Measurements from ENCODE around the gene BBS7.

The BBS7 gene

GRCh38 chr4:121869841-121870822, at the start of gene BBS7:
BBS7 (minus strand) TSS chr4:121870474; CDS start chr4:121870313, 161 bp downstream.
- H3K27me3 ChIP-seq (ENCODE audit: control insufficient read depth in 1 of 2, insufficient read depth in 2 of 2, low read length in 2 of 2) = no peaks in the 10 kb centered on the region
- peak within 1 kb of the TSS; percentile 88 for H3K27ac ChIP-seq (ENCODE audit: low read length)
- H3K36me3 ChIP-seq (ENCODE audit: control insufficient read depth in 2 of 2, insufficient read depth in 2 of 2, low read length in 2 of 2) = no peaks in the 10 kb centered on the region

GRCh38 chr4:121913667-121914066, 43.4 kb upstream of the BBS7 start:
- no peak overlapping the region for H3K9ac ChIP-seq (ENCODE audit: low read length in 2 of 2)
- no peaks in the 10 kb centered on the region for H3K27me3 ChIP-seq (ENCODE audit: control insufficient read depth in 1 of 2, insufficient read depth in 2 of 2, low read length in 2 of 2)
- H3K27ac ChIP-seq (ENCODE audit: low read length) = no peak overlapping the region
- H3K9me3 ChIP-seq (ENCODE audit: control insufficient read depth in 2 of 2, low read length in 2 of 2) = no peaks in the 10 kb centered on the region
- no peak overlapping the region for H3K4me3 ChIP-seq (ENCODE audit: low read length in 2 of 2)
- no peaks in the 10 kb centered on the region for H3K4me1 ChIP-seq (ENCODE audit: control insufficient read depth, insufficient read depth, low read length)
- H3K36me3 ChIP-seq (ENCODE audit: control insufficient read depth in 2 of 2, insufficient read depth in 2 of 2, low read length in 2 of 2) = no peaks in the 10 kb centered on the region

More at GRCh38 chr4:121869841-121870822, at the start of gene BBS7:
- Histone ChIP-seq H3K9me3 (ENCODE audit: control insufficient read depth in 2 of 2, low read length in 2 of 2) (no peaks in the 10 kb centered on the region), H3K4me3 (ENCODE audit: low read length in 2 of 2) (peak within 1 kb of the TSS; percentile 79 to 92), H3K9ac (ENCODE audit: low read length in 2 of 2) (peak within 1 kb of the TSS; percentile 86 to 91), H3K4me1 (ENCODE audit: control insufficient read depth, insufficient read depth, low read length) (peaks cover 4% of the 10 kb centered on the region)

GRCh38 chr4:121908346-121908745, 38.1 kb upstream of the BBS7 start:
- no peaks in the 10 kb centered on the region for H3K27me3 ChIP-seq (ENCODE audit: control insufficient read depth in 1 of 2, insufficient read depth in 2 of 2, low read length in 2 of 2)
- H3K9ac ChIP-seq (ENCODE audit: low read length in 2 of 2) = no peak overlapping the region
- H3K4me1 ChIP-seq (ENCODE audit: control insufficient read depth, insufficient read depth, low read length) = no peaks in the 10 kb centered on the region
- no peaks in the 10 kb centered on the region for H3K9me3 ChIP-seq (ENCODE audit: control insufficient read depth in 2 of 2, low read length in 2 of 2)
- no peaks in the 10 kb centered on the region for H3K36me3 ChIP-seq (ENCODE audit: control insufficient read depth in 2 of 2, insufficient read depth in 2 of 2, low read length in 2 of 2)
- no peak overlapping the region for H3K4me3 ChIP-seq (ENCODE audit: low read length in 2 of 2)
- H3K27ac ChIP-seq (ENCODE audit: low read length) = no peak overlapping the region

GRCh38 chr4:121900132-121900983, 30.1 kb upstream of the BBS7 start:
- Histone ChIP-seq H3K9me3 (ENCODE audit: control insufficient read depth in 2 of 2, low read length in 2 of 2) (no peaks in the 10 kb centered on the region), H3K9ac (ENCODE audit: low read length in 2 of 2) (no peak overlapping the region), H3K36me3 (ENCODE audit: control insufficient read depth in 2 of 2, insufficient read depth in 2 of 2, low read length in 2 of 2) (no peaks in the 10 kb centered on the region), H3K4me3 (ENCODE audit: low read length in 2 of 2) (no peak overlapping the region), H3K27ac (ENCODE audit: low read length) (no peak overlapping the region), H3K27me3 (ENCODE audit: control insufficient read depth in 1 of 2, insufficient read depth in 2 of 2, low read length in 2 of 2) (no peaks in the 10 kb centered on the region), H3K4me1 (ENCODE audit: control insufficient read depth, insufficient read depth, low read length) (no peaks in the 10 kb centered on the region)

DNA sequence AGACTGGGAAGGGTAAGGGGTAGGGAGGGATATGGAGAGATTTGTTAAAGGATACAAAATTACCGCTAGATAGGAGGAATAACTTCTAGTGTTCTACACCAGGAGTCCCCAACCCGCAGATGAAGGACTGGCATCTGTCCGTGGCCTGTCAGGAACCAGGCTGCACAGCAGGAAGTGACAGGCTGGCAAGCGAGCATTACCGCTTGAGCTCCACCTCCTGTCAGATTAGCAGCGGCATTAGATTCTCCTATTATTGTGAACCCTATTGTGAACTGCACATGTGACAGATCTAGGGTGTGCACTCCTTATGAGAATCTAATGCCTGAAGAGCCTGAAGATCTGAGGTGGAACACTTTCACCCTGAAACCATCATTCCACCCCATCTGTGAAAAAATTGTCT, 27.9 kb upstream of the BBS7 start:
- Histone ChIP-seq H3K36me3 (ENCODE audit: control insufficient read depth in 2 of 2, insufficient read depth in 2 of 2, low read length in 2 of 2) (no peaks in the 10 kb centered on the region), H3K9ac (ENCODE audit: low read length in 2 of 2) (no peak overlapping the region)

GRCh38 chr4:121888134-121888533, 17.9 kb upstream of the BBS7 start:
- Histone ChIP-seq H3K27ac (ENCODE audit: low read length) (no peak overlapping the region), H3K36me3 (ENCODE audit: control insufficient read depth in 2 of 2, insufficient read depth in 2 of 2, low read length in 2 of 2) (no peaks in the 10 kb centered on the region), H3K4me1 (ENCODE audit: control insufficient read depth, insufficient read depth, low read length) (no peaks in the 10 kb centered on the region), H3K27me3 (ENCODE audit: control insufficient read depth in 1 of 2, insufficient read depth in 2 of 2, low read length in 2 of 2) (no peaks in the 10 kb centered on the region), H3K4me3 (ENCODE audit: low read length in 2 of 2) (no peak overlapping the region), H3K9me3 (ENCODE audit: control insufficient read depth in 2 of 2, low read length in 2 of 2) (no peaks in the 10 kb centered on the region), H3K9ac (ENCODE audit: low read length in 2 of 2) (no peak overlapping the region)

More for the DNA sequence above, 27.9 kb upstream of the BBS7 start:
- H3K4me1 ChIP-seq (ENCODE audit: control insufficient read depth, insufficient read depth, low read length) = no peaks in the 10 kb centered on the region
- H3K27me3 ChIP-seq (ENCODE audit: control insufficient read depth in 1 of 2, insufficient read depth in 2 of 2, low read length in 2 of 2) = no peaks in the 10 kb centered on the region
- H3K9me3 ChIP-seq (ENCODE audit: control insufficient read depth in 2 of 2, low read length in 2 of 2) = no peaks in the 10 kb centered on the region
- H3K4me3 ChIP-seq (ENCODE audit: low read length in 2 of 2) = no peak overlapping the region
- no peak overlapping the region for H3K27ac ChIP-seq (ENCODE audit: low read length)

- H3K27me3 ChIP-seq (ENCODE audit: control insufficient read depth in 1 of 2, insufficient read depth in 2 of 2, low read length in 2 of 2) = no peaks in the 10 kb centered on the region
- H3K4me1 ChIP-seq (ENCODE audit: control insufficient read depth, insufficient read depth, low read length) = no peaks in the 10 kb centered on the region
- H3K9ac ChIP-seq (ENCODE audit: low read length in 2 of 2) = no peak overlapping the region
- no peaks in the 10 kb centered on the region for H3K36me3 ChIP-seq (ENCODE audit: control insufficient read depth in 2 of 2, insufficient read depth in 2 of 2, low read length in 2 of 2)
- H3K9me3 ChIP-seq (ENCODE audit: control insufficient read depth in 2 of 2, low read length in 2 of 2) = no peaks in the 10 kb centered on the region
- no peak overlapping the region for H3K4me3 ChIP-seq (ENCODE audit: low read length in 2 of 2)
- H3K27ac ChIP-seq (ENCODE audit: low read length) = no peak overlapping the region
Measured at GRCh38 chr4:121885115-121885514, 14.8 kb upstream of the BBS7 start.

- Histone ChIP-seq H3K4me3 (ENCODE audit: low read length in 2 of 2) (no peak overlapping the region), H3K27ac (ENCODE audit: low read length) (no peak overlapping the region), H3K36me3 (ENCODE audit: control insufficient read depth in 2 of 2, insufficient read depth in 2 of 2, low read length in 2 of 2) (no peaks in the 10 kb centered on the region), H3K9me3 (ENCODE audit: control insufficient read depth in 2 of 2, low read length in 2 of 2) (no peaks in the 10 kb centered on the region), H3K27me3 (ENCODE audit: control insufficient read depth in 1 of 2, insufficient read depth in 2 of 2, low read length in 2 of 2) (no peaks in the 10 kb centered on the region), H3K9ac (ENCODE audit: low read length in 2 of 2) (no peak overlapping the region), H3K4me1 (ENCODE audit: control insufficient read depth, insufficient read depth, low read length) (no peaks in the 10 kb centered on the region)
Measured at GRCh38 chr4:121881158-121881557, 10.9 kb upstream of the BBS7 start.

GRCh38 chr4:121879135-121879534, 8.9 kb upstream of the BBS7 start:
- Histone ChIP-seq H3K9me3 (ENCODE audit: control insufficient read depth in 2 of 2, low read length in 2 of 2) (no peaks in the 10 kb centered on the region), H3K4me3 (ENCODE audit: low read length in 2 of 2) (no peak overlapping the region), H3K4me1 (ENCODE audit: control insufficient read depth, insufficient read depth, low read length) (no peaks in the 10 kb centered on the region), H3K9ac (ENCODE audit: low read length in 2 of 2) (no peak overlapping the region), H3K36me3 (ENCODE audit: control insufficient read depth in 2 of 2, insufficient read depth in 2 of 2, low read length in 2 of 2) (no peaks in the 10 kb centered on the region), H3K27ac (ENCODE audit: low read length) (no peak overlapping the region), H3K27me3 (ENCODE audit: control insufficient read depth in 1 of 2, insufficient read depth in 2 of 2, low read length in 2 of 2) (no peaks in the 10 kb centered on the region)

- Histone ChIP-seq H3K27ac (ENCODE audit: low read length) (no peak overlapping the region), H3K27me3 (ENCODE audit: control insufficient read depth in 1 of 2, insufficient read depth in 2 of 2, low read length in 2 of 2) (no peaks in the 10 kb centered on the region), H3K4me3 (ENCODE audit: low read length in 2 of 2) (no peak overlapping the region), H3K36me3 (ENCODE audit: control insufficient read depth in 2 of 2, insufficient read depth in 2 of 2, low read length in 2 of 2) (no peaks in the 10 kb centered on the region), H3K9me3 (ENCODE audit: control insufficient read depth in 2 of 2, low read length in 2 of 2) (no peaks in the 10 kb centered on the region), H3K9ac (ENCODE audit: low read length in 2 of 2) (no peak overlapping the region), H3K4me1 (ENCODE audit: control insufficient read depth, insufficient read depth, low read length) (no peaks in the 10 kb centered on the region)
Measured at GRCh38 chr4:121877041-121877773, 6.9 kb upstream of the BBS7 start.
